Brain microvascular endothelial cell (primary cell): ENCODE results near the gene RFESD.

Experiments
- DNase-seq: peaks from one replicate; pipeline ENCODE4 v3.0.0-alpha.2; 2020
- H3K27ac ChIP-seq: fragments of 250-450 bp; sonication (Bioruptor Pico); 2 replicates; pipeline ENCODE4 v1.5.1; 2020; ENCODE audit warnings: mild to moderate bottlenecking, moderate library complexity
- H3K27me3 ChIP-seq: fragments of 250-450 bp; sonication (Bioruptor Pico); replicated peaks from 2 replicates; pipeline ENCODE4 v1.5.1; 2020; ENCODE audit warnings: mild to moderate bottlenecking
- H3K36me3 ChIP-seq: fragments of 250-450 bp; sonication (Bioruptor Pico); replicated peaks from 2 replicates; pipeline ENCODE4 v1.5.1; 2020; ENCODE audit warnings: mild to moderate bottlenecking
- H3K4me3 ChIP-seq: 2 replicates; pipeline ENCODE4 v1.5.1; 2011; ENCODE audit warnings: low read depth, mild to moderate bottlenecking, control low read depth, low read length, moderate library complexity
- in situ Hi-C: cut with HindIII; loops from 2 replicates; pipeline ENCODE4 v1.10.0; 2017; ENCODE audit warnings: low sequenced_read_pairs, low pct_ligation_motif_present
- TF ChIP-seq, protein P1 (sequence below): IDR thresholded peaks from 2 replicates; pipeline ENCODE4 v1.5.1; 2011; ENCODE audit warnings: low read depth, mild to moderate bottlenecking, moderate library complexity, low read length, control low read depth, inconsistent platforms; ENCODE audit errors: missing control alignments

Gene RFESD

DNA sequence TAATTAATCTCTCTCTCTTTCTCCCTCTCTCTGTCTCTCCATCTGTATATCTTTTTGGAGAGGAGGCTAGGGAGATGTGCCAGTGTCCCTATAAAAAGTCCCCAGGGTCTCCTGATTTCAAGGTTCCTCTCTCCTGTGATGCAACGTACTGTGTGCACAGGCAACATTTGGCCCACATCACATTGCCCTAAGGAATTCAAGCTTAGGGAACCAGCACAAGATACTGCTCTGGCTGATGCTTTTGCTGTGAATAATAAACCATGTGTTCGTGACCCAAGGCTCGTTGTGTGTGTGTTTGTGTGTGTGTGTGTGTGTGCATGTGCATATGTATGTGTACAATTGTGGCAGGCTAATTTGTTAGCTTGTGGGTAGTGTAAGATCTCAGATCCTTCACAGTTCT lies 26.5 kb downstream of the RFESD start:
- H3K27ac ChIP-seq: no peak overlapping the region
- H3K4me3 ChIP-seq: no peak overlapping the region
- in situ Hi-C loops: loop anchor here (25.0 kb wide), 1 partner anchor 164 kb away; no protein-coding TSS in a partner anchor
- H3K27me3 ChIP-seq: no peaks in the 10 kb centered on the region
- TF ChIP-seq, protein P1, sequence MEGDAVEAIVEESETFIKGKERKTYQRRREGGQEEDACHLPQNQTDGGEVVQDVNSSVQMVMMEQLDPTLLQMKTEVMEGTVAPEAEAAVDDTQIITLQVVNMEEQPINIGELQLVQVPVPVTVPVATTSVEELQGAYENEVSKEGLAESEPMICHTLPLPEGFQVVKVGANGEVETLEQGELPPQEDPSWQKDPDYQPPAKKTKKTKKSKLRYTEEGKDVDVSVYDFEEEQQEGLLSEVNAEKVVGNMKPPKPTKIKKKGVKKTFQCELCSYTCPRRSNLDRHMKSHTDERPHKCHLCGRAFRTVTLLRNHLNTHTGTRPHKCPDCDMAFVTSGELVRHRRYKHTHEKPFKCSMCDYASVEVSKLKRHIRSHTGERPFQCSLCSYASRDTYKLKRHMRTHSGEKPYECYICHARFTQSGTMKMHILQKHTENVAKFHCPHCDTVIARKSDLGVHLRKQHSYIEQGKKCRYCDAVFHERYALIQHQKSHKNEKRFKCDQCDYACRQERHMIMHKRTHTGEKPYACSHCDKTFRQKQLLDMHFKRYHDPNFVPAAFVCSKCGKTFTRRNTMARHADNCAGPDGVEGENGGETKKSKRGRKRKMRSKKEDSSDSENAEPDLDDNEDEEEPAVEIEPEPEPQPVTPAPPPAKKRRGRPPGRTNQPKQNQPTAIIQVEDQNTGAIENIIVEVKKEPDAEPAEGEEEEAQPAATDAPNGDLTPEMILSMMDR: no peak
- peak; percentile 7 for DNase-seq
- H3K36me3 ChIP-seq: no peaks in the 10 kb centered on the region

DNA sequence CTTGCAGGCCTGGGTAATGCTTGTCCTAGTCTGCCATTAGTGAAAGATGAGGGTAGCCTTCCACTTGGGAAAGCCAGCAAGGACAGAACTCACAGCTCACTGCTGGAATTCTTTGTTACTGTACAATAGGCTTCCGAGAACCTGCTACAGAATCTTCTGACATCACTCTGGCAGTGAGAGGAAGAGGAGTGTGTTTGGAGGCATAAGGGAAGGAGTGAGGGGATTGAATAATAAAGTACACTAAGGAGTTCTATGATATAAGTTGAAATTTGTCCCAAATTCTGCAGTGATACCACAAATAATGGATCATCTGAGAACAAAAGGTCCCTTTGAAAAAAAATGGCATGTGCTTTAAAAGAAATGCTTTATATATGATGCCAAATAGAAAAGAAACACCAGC lies 36.3 kb downstream of the RFESD start, which contains the start of gene SPATA9:
TSS of gene SPATA9 (minus strand) at position 101 of the 400 bp plus-strand sequence. CDS start 137 bp downstream, outside the sequence.
- in situ Hi-C loops: no loop called here
- TF ChIP-seq, protein P1: no peak
- Histone ChIP-seq H3K36me3 (no peaks in the 10 kb centered on the region), H3K27ac (no peak within 1 kb of the TSS), H3K27me3 (no peaks in the 10 kb centered on the region), H3K4me3 (no peak within 1 kb of the TSS)
- no peak for DNase-seq

DNA sequence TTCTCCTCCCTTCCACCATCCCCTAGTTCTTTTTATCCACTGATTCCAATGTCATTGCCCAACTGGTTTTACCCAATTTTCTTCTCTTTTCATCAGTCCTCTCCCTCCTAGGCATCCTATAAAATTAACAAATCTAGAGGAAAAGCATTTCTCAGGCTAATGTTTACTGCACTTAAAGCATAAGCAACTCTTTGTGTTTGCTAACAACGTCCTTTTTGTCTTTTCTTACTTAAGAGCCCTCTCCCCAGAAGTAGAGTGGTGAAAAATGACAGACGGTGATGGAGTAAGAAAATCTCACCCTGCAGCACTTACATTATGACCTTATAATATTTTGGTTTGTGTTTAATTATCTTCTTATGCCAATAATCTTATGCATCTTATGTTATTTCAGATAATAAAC lies 37.8 kb downstream of the RFESD start:
- in situ Hi-C loops: no loop called here

DNA sequence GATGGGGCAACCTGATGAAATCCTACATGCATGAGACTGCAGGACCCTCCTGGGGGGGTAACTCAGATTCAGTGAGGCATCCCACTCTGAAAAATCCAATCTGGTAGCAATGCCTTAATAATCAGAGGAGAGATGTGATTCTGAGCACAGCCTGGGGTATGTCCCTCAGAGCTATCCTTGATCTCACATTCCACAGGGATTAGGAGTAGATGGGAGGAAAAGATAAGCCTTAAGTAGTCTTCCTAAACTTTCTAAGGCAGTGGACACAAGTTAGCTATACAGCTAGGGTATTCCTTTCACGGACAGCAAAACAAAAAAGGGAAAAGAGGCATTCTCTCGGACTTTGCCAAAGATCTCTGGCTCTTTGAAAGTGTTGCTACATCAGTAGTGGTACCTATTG lies 40.1 kb downstream of the RFESD start:
- no peak for DNase-seq
- no peaks in the 10 kb centered on the region for H3K36me3 ChIP-seq
- no peak overlapping the region for H3K4me3 ChIP-seq
- H3K27me3 ChIP-seq: no peaks in the 10 kb centered on the region
- in situ Hi-C loops: no loop called here
- TF ChIP-seq, protein P1: no peak
- H3K27ac ChIP-seq: no peak overlapping the region

More for the DNA sequence above, 37.8 kb downstream of the RFESD start:
- no peaks in the 10 kb centered on the region for H3K27me3 ChIP-seq
- DNase-seq: no peak
- TF ChIP-seq, protein P1: no peak
- H3K4me3 ChIP-seq: no peak overlapping the region
- H3K27ac ChIP-seq: no peak overlapping the region
- H3K36me3 ChIP-seq: no peaks in the 10 kb centered on the region

DNA sequence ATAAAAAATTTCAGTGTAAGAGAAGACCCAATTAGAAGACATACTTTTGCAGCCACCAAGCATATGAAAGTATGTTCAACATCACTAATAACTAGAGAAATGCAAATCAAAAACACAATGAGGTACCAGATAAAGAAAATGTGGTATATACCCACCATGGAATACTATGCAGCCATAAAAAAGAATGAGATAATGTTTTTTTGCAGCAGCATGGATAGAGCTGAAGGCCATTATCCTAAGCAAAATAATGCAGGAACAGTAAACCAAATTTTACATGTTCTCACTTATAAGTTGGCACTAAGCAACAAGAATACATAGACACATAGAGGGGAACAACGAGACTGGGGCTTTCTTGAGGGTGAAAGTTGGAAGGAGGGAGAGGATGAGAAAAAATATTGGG lies 43.1 kb downstream of the RFESD start:
- no peak overlapping the region for H3K4me3 ChIP-seq
- TF ChIP-seq, protein P1: no peak
- DNase-seq: no peak
- no peaks in the 10 kb centered on the region for H3K36me3 ChIP-seq
- in situ Hi-C loops: no loop called here
- H3K27ac ChIP-seq: no peak overlapping the region
- no peaks in the 10 kb centered on the region for H3K27me3 ChIP-seq

DNA sequence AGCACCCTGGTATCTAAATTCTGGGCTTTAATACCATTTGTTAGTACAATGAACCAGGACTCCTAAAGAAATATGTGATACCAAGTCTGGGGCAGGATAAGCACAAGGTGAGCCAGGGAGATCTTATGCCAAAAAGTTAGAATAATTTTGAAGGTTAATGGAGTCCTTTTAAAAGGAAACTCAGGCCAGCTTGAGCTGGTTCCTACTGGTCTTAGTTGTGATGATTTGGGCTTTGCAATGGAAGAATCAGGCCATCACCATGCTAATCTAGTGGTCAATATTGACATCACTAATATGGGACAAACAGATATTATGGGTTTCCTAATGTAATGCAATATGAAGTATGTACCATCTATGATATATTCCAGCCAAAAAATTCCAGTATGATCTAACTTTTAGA lies 43.8 kb downstream of the RFESD start:
- Histone ChIP-seq H3K4me3 (no peak overlapping the region), H3K27me3 (no peaks in the 10 kb centered on the region), H3K27ac (no peak overlapping the region), H3K36me3 (no peaks in the 10 kb centered on the region)
- no peak for DNase-seq
- in situ Hi-C loops: no loop called here
- TF ChIP-seq, protein P1: no peak
